ENCODE results near the gene ARRDC3. TPM values are rescaled to one million over a fixed set of nuclear protein-coding genes. Genes with fewer than 3 reads are reported as not detected.

ARRDC3 gene
- total and polyA plus RNA-seq, 2 experiments from 2014 or later = 11.9 to 16.5 TPM

- Histone ChIP-seq H4K20me1 (replicated peaks; ENCODE audit: insufficient read depth) (no peaks in the 10 kb centered on the region), H3K27ac (ENCODE audit: low read depth) (no peak overlapping the region), H3K79me2 (replicated peaks; ENCODE audit: insufficient read depth) (no peaks in the 10 kb centered on the region), H3K4me2 (no peak overlapping the region), H2AFZ (no peak overlapping the region), H3K27me3 (ENCODE audit: insufficient read depth) (no peaks in the 10 kb centered on the region), H3K36me3 (ENCODE audit: insufficient read depth) (no peaks in the 10 kb centered on the region), H3K4me1 (ENCODE audit: insufficient read depth) (peaks cover 12% of the 10 kb centered on the region), H3F3A (replicated peaks; ENCODE audit: low read depth) (no peaks in the 10 kb centered on the region), H3K9me2 (ENCODE audit: insufficient read depth) (no peaks in the 10 kb centered on the region), H3K4me3 (no peak overlapping the region)
- peaks cover 2% of the 10 kb centered on the region for H3K27me3 Mint-ChIP-seq (ENCODE audit: insufficient read depth, low read depth, poor library complexity)
- H3K4me3 Mint-ChIP-seq = no peak overlapping the region
- TF ChIP-seq ZNF331 (CRISPR knock-in tag; IDR thresholded peaks at IDR 0.05; ENCODE audit: low read depth) = no peak
- no peak for TF ChIP-seq EZH2 (IDR thresholded peaks at IDR 0.05; ENCODE audit: low read depth, unreplicated experiment)
- TF ChIP-seq, protein P1, sequence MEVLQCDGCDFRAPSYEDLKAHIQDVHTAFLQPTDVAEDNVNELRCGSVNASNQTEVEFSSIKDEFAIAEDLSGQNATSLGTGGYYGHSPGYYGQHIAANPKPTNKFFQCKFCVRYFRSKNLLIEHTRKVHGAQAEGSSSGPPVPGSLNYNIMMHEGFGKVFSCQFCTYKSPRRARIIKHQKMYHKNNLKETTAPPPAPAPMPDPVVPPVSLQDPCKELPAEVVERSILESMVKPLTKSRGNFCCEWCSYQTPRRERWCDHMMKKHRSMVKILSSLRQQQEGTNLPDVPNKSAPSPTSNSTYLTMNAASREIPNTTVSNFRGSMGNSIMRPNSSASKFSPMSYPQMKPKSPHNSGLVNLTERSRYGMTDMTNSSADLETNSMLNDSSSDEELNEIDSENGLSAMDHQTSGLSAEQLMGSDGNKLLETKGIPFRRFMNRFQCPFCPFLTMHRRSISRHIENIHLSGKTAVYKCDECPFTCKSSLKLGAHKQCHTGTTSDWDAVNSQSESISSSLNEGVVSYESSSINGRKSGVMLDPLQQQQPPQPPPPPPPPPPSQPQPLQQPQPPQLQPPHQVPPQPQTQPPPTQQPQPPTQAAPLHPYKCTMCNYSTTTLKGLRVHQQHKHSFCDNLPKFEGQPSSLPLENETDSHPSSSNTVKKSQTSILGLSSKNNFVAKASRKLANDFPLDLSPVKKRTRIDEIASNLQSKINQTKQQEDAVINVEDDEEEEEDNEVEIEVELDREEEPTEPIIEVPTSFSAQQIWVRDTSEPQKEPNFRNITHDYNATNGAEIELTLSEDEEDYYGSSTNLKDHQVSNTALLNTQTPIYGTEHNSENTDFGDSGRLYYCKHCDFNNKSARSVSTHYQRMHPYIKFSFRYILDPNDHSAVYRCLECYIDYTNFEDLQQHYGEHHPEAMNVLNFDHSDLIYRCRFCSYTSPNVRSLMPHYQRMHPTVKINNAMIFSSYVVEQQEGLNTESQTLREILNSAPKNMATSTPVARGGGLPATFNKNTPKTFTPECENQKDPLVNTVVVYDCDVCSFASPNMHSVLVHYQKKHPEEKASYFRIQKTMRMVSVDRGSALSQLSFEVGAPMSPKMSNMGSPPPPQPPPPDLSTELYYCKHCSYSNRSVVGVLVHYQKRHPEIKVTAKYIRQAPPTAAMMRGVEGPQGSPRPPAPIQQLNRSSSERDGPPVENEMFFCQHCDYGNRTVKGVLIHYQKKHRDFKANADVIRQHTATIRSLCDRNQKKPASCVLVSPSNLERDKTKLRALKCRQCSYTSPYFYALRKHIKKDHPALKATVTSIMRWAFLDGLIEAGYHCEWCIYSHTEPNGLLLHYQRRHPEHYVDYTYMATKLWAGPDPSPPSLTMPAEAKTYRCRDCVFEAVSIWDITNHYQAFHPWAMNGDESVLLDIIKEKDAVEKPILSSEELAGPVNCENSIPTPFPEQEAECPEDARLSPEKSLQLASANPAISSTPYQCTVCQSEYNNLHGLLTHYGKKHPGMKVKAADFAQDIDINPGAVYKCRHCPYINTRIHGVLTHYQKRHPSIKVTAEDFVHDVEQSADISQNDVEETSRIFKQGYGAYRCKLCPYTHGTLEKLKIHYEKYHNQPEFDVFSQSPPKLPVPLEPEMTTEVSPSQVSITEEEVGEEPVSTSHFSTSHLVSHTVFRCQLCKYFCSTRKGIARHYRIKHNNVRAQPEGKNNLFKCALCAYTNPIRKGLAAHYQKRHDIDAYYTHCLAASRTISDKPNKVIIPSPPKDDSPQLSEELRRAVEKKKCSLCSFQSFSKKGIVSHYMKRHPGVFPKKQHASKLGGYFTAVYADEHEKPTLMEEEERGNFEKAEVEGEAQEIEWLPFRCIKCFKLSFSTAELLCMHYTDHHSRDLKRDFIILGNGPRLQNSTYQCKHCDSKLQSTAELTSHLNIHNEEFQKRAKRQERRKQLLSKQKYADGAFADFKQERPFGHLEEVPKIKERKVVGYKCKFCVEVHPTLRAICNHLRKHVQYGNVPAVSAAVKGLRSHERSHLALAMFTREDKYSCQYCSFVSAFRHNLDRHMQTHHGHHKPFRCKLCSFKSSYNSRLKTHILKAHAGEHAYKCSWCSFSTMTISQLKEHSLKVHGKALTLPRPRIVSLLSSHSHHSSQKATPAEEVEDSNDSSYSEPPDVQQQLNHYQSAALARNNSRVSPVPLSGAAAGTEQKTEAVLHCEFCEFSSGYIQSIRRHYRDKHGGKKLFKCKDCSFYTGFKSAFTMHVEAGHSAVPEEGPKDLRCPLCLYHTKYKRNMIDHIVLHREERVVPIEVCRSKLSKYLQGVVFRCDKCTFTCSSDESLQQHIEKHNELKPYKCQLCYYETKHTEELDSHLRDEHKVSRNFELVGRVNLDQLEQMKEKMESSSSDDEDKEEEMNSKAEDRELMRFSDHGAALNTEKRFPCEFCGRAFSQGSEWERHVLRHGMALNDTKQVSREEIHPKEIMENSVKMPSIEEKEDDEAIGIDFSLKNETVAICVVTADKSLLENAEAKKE (CRISPR knock-in tag; IDR thresholded peaks at IDR 0.05) = no peak
- TF ChIP-seq, protein P2, sequence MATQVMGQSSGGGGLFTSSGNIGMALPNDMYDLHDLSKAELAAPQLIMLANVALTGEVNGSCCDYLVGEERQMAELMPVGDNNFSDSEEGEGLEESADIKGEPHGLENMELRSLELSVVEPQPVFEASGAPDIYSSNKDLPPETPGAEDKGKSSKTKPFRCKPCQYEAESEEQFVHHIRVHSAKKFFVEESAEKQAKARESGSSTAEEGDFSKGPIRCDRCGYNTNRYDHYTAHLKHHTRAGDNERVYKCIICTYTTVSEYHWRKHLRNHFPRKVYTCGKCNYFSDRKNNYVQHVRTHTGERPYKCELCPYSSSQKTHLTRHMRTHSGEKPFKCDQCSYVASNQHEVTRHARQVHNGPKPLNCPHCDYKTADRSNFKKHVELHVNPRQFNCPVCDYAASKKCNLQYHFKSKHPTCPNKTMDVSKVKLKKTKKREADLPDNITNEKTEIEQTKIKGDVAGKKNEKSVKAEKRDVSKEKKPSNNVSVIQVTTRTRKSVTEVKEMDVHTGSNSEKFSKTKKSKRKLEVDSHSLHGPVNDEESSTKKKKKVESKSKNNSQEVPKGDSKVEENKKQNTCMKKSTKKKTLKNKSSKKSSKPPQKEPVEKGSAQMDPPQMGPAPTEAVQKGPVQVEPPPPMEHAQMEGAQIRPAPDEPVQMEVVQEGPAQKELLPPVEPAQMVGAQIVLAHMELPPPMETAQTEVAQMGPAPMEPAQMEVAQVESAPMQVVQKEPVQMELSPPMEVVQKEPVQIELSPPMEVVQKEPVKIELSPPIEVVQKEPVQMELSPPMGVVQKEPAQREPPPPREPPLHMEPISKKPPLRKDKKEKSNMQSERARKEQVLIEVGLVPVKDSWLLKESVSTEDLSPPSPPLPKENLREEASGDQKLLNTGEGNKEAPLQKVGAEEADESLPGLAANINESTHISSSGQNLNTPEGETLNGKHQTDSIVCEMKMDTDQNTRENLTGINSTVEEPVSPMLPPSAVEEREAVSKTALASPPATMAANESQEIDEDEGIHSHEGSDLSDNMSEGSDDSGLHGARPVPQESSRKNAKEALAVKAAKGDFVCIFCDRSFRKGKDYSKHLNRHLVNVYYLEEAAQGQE (IDR thresholded peaks at IDR 0.05; ENCODE audit: unreplicated experiment) = no peak
- no peak for TF ChIP-seq ZNF114 (CRISPR knock-in tag; IDR thresholded peaks at IDR 0.05)
- TF ChIP-seq EZH2phosphoT487 (IDR thresholded peaks at IDR 0.05; ENCODE audit: unreplicated experiment) = no peak
- TF ChIP-seq CREB1 (CRISPR knock-in tag; IDR thresholded peaks at IDR 0.05; ENCODE audit: low read depth) = no peak
- TF ChIP-seq NANOG (IDR thresholded peaks at IDR 0.05; ENCODE audit: borderline replicate concordance) = no peak
- no peak for TF ChIP-seq ETS1 (IDR thresholded peaks at IDR 0.05)
- H3K4me1 Mint-ChIP-seq = peaks cover 16% of the 10 kb centered on the region
- H3K36me3 Mint-ChIP-seq (ENCODE audit: low read depth) = no peaks in the 10 kb centered on the region
- no peaks in the 10 kb centered on the region for H3K9me3 Mint-ChIP-seq
- ATAC-seq (no peak), DNase-seq (ENCODE audit: low spot score) (no peak)
- no peak overlapping the region for H3K27ac Mint-ChIP-seq
Observed at GRCh38 chr5:91417219-91417618, 34.1 kb upstream of the ARRDC3 start.
